ENCODE results near the gene CD81.

Gene CD81

DNA sequence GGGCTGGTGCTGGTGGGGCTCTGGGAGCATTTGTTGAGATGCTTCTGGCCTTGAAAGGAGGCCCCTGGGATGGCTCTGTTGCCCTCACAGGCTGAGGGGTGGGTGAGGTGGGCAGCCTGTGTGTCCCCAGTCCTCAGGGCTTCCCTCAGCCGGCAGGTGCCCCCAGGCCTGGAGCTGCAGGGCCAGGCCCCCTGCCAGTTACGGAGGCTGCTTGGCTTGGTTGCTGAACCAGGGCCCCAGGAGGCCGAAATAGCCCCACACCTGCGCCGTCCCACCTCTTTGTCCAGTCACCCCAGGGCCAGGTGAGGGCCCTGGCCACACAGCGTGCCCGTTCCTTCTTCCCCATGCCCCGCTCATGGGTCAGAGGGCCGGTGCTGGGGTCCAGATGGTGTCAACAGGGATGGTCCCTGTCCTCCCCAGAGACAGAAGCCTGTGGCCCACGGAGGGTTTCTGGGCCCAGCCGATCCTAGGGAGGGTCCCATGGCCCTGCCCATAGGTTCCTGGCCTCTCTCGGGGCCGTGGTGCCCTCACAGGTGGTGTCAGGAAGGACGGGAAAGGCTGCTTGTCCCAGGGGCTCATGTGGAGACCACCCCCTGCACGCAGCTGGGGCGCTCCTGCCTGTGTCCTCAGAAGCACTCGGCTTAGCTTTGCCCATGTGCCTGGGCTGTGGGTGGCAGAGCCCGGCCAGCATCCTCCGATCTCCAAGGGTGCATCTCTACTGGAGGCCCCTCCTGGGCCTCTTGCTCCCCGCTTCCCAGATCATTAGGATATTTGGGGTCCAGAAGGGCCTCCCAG, 14.3 kb downstream of the CD81 start:
- no peak for DNase-seq

GRCh38 chr11:2392241-2392959, 15.3 kb downstream of the CD81 start:
- no peak for DNase-seq

DNA sequence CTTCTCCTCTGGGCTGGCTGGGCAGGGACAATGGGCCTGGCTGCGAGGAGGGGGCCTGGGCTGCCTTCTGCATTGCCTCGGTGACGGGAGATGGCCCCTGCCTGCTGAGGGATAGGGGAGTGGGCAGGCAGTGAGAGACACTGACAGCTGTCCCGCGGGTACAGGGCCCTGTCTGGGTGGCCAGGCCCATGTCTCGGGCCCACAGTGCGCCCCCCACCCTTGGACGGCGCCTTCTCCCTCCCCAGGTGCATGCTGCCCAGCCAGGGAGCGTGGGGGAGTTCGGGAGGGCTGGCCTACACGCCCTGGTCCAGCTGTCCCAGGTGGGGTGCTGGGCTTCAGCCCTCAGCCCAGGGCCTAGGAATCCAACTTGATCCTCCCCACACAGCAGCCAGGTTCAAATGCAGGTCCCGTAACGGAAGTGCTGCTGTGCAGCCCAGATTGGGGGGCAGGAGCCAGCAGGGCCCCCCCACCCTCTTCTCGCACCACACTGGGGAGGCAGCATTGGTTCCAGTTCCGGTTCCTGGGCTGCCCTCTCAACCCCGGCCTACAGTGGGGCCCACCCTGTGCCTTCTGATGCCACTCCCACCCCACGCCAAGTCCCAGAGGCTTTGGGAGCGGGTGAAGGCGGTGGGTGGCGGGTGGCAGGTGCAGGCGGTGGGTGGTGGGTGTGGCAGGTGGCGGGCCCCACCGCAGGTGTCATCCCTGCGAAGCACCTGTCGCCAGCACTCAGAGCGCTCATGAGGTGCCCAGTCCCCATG, 16.2 kb downstream of the CD81 start:
- DNase-seq: no peak

GRCh38 chr11:2393941-2394817, 17.1 kb downstream of the CD81 start:
- DNase-seq: no peak

- no peak for DNase-seq
These were observed 17.7 kb downstream of the CD81 start for GRCh38 chr11:2394818-2395105.

- no peak for DNase-seq
These were observed 18.2 kb downstream of the CD81 start for GRCh38 chr11:2395211-2395730.

DNA sequence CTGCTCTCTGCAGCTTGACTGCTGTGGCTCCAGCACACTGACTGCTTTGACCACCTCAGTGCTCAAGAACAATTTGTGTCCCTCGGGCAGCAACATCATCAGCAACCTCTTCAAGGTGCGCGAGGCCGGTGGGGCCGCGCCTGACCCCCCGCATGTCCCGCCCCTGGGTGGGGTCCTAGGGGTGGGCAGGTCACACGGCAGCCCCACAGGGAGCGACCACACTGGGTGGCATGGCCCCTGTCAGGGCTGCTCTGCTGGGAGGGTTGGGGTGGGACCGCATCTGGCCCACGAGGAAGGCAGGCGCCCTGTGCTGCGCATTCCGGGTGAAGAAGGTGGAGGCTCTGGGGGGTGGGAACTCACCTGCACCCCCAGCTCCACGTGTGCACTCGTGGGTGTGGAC, 18.7 kb downstream of the CD81 start:
- no peak for DNase-seq

DNA sequence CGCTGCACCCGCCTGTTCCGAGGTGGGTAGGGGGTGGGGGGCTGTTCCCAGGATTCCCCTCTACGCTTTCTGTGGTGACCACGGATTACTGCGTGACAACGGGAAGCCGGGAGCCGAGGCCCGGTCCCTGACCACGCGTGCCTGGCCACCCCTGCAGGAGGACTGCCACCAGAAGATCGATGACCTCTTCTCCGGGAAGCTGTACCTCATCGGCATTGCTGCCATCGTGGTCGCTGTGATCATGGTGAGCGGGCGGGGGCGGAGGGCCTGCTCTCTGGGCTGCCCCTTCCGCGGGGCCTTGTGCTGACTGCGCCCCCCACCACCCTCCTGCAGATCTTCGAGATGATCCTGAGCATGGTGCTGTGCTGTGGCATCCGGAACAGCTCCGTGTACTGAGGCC, 19.4 kb downstream of the CD81 start:
- no peak for DNase-seq

- DNase-seq: no peak
These were observed 19.9 kb downstream of the CD81 start for GRCh38 chr11:2397005-2397404.

DNA sequence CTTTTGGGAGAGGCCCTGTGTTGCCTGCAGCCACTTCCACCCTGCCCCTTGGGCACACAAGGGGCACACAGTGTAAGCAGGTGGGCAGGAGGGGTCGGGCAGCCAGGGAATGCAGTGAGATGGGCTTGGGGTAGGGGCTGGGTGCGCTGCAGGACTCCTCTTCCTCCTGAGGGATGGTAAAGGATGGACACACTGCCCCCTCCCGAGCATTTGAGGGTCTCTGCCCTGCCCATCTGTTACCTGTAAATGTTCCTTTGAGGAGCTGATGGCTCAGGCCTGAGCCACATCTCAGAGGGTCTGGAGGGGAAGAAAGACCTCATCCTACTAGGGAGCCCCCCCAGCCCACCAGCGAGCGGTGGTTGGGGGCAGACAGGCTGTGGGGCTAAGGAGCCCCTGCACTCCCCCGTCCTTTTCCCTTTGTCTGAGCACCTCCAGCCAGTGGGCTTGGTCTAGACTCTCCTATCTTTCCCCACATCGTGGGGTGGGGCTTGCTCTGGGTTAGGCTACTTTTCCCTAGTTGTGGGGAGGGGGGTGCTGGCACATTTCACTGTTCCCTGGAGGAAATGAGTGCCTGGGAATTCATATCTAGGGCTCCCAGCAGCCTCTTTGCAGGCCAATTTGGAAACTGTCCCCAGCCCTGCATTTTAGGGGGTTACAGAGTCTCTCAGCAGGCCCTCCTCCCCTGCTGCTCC, 21.7 kb downstream of the CD81 start:
- peak; percentile 34 for DNase-seq

DNA sequence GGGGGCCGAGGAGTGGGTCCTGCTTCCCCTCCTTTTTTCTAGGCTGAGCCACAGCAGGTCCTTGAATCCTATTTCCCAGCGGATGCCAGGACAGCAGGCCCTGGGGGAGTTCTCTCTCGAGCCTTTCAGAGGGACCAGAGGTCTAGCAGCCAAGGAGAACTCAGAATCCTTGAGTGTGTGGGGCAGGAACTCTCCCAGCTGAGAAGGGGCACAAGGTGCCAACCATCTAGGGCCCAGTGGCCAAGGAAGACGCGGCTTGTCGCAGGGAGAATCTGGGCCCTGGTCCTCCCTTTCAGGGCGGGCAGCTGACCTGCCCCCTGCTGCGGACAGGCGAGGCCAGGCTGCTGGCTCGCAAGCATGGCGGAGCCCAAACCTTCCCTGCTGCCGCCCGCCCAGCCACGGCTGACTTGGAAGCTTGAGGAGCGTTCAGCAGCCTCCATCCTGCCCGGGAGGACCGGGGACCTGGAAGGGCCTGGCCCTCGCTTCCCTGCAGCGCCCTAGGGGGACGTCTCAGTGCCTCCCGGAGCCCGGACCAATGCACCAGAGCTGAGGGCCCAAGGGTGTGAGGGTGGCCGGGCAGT, 22.5 kb downstream of the CD81 start:
- DNase-seq: peak; percentile 16

- DNase-seq: peak; percentile 100
These were observed 23.1 kb downstream of the CD81 start, which contains the start of gene TSSC4 for GRCh38 chr11:2400069-2400761. Gene TSSC4 (plus strand): TSS chr11:2400750. CDS start chr11:2402634, 1,884 bp downstream.

GRCh38 chr11:2400762-2401435, 23.8 kb downstream of the CD81 start:
- DNase-seq: no peak

DNA sequence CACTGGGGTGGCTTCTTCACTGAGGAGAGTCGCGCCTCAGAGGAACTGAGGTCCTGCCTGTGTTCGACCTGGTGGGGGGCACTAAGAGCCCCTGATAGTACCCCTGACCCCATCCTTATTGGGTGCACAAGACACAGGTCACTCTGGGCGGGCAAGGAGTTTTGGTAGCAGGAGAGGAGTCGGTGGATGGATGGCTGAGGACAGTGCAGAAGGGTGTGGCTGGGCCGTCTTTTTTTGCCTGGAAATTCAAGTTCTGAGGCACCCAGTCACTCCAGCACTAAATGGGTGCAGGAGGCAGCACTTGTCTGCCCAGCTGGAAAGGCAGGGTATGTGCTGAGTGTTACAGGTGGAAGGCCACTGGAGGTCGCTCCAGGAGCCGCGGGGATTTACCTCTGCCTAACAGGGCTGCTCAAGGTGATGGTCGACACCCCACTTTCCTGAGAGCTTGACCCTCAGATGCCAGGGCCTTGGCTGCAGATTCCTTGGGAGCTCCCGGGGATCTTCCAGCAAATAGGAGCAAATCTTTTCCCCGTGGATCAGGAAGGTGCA, 24.4 kb downstream of the CD81 start:
- no peak for DNase-seq

- DNase-seq: no peak
These were observed 25.0 kb downstream of the CD81 start for GRCh38 chr11:2402106-2402505.

DNA sequence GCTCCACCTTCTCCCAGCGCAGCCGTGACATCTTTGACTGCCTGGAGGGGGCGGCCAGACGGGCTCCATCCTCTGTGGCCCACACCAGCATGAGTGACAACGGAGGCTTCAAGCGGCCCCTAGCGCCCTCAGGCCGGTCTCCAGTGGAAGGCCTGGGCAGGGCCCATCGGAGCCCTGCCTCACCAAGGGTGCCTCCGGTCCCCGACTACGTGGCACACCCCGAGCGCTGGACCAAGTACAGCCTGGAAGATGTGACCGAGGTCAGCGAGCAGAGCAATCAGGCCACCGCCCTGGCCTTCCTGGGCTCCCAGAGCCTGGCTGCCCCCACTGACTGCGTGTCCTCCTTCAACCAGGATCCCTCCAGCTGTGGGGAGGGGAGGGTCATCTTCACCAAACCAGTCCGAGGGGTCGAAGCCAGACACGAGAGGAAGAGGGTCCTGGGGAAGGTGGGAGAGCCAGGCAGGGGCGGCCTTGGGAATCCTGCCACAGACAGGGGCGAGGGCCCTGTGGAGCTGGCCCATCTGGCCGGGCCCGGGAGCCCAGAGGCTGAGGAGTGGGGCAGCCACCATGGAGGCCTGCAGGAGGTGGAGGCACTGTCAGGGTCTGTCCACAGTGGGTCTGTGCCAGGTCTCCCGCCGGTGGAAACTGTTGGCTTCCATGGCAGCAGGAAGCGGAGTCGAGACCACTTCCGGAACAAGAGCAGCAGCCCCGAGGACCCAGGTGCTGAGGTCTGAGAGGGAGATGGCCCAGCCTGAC, 26.0 kb downstream of the CD81 start:
- DNase-seq: no peak

DNA sequence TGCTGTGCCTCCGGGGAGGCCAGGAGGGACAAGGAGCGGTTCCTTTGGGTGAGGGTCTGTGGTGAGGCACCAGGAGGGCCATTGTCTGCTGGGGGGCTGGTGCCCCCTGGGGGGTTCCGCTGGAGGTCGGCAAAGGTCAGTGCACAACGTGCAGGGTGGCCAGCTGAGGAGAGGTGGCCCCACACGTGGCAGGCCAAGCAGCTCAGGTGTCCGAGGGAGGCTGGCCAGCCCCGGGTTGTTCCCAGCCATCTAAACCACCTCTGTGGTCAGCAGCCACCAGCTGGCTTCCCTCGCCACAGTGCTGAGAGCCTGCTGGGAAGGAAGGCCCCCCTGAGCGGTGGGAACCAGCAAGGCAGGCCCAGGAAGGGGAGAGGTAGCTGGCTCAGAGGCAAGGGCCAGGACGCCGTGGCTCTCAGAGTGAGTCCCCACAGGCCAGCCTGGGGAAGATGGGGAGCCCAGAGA, 27.7 kb downstream of the CD81 start:
- DNase-seq: no peak

DNA sequence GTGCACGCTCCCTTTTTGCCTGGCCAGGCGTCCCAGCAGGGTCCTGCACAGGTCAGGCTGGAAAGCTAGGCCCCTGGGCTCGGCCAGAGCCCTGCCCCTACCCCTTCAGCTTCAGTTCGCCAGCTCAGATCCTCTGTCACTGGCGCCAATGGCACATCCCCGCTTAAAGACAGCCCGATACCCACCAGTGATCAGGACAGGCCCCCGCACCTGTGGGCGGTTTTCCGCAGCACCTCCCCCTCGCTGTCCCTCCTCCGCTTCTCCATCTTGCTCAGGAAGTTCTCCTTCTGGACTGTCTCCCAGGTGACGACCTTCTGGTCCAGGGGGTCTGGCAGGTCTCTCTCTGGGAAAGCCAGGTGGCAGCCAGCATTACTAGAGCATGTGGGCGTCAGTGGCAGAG, 29.3 kb downstream of the CD81 start:
- DNase-seq: no peak

DNA sequence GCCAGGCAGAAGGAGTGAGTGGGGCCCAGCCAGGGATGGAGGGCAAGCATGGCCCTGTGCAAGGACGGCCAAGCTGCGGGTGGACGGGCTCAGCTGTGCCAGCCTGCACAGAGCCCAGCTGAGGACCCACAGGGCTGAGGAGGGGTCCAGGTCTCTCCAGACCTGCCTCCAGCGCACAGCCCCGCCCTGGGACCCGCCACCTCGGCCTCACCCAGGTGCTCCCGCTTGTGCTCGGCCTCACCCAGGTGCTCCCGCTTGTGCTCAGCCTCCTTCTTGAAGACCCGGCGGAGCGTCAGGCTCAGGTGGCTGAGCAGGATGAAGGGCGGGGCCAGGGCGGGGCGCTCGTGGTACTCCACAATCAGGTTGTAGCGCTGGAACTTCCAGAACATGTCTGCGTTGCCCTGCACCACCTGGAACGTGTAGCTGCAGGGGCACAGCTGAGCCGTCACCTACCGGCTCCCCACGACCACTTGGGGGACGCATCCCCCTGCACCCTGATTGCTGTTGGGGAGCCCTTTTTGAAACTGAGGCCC, 29.8 kb downstream of the CD81 start:
- no peak for DNase-seq

Data from hematopoietic multipotent progenitor cell treated with erythropoietin and hydrocortisone succinate and interleukin-3 and kit ligand, for 8 days (in vitro differentiated cells).